GM12878 (cell line): ENCODE results near the gene ABCC4.

Source experiments
- CREB1 ChIP-seq: IDR thresholded peaks from 2 replicates; pipeline ENCODE4 v1.6.1; 2012; ENCODE audit warnings: low read depth, mild to moderate bottlenecking, inconsistent platforms
- NRF1 ChIP-seq: conservative IDR thresholded peaks from 2 replicates; pipeline ENCODE4 v1.6.1; 2011; ENCODE audit warnings: mild to moderate bottlenecking, low read depth, low read length, improper control_type of control experiment
- PML ChIP-seq: IDR thresholded peaks from 2 replicates; pipeline ENCODE4 v1.6.1; 2012; ENCODE audit warnings: low read length, inconsistent platforms
- TF ChIP-seq, protein P1 (sequence below): IDR thresholded peaks from 2 replicates; pipeline ENCODE4 v1.6.1; 2012; ENCODE audit warnings: low read depth, low read length, improper control_type of control experiment

DNA sequence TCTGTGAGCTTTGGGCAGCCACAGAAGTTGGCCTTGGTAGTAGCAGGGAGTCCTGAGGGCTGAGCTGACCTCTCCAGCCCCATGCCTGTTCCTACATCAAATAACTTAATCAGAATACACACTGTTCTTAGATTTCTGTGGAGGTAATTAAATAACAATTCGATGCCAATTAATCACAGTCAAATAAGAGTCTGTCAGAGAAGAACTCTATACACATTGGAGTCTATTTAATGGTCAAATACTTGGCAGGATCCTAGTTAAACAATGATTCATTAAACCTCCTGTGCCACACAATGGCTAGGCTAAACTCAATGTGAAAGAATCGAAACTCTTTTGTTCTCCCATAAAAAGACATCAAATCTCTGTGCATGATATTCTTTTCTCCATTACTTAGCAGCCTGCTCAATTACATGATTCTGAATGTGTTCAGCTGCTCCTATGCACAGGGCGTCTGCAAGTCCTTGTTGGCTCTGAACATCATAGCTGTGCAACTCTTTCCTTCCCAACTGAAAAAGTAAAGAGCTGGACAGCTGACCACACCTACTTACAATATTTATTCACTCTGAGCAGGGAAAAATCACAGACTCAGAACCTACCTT, 173.1 kb downstream of the ABCC4 start:
- TF ChIP-seq PML (no peak), CREB1 (no peak), NRF1 (no peak)
- TF ChIP-seq, protein P1, sequence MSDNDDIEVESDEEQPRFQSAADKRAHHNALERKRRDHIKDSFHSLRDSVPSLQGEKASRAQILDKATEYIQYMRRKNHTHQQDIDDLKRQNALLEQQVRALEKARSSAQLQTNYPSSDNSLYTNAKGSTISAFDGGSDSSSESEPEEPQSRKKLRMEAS: no peak
